Measurements from ENCODE around the gene RNASET2.

DNA sequence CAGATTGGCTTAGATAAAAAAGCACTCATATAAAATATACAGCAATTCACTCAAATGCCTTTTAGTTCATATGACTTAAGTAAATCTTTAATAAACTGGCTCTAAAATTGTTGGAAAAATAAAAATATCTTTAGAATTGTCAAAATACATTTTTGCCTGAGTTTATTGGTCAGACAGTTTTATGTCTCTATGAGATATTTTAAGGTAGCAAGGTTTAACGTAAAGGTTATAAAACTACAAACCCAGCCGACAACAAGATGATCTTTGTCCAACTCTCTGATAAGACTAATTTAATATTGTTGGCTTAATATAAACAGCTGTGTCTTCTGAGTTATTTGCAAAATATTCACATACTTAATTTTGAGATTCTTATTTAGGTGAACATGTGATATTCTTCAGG lies 39.5 kb downstream of the RNASET2 start:
- TF ChIP-seq, protein P1, sequence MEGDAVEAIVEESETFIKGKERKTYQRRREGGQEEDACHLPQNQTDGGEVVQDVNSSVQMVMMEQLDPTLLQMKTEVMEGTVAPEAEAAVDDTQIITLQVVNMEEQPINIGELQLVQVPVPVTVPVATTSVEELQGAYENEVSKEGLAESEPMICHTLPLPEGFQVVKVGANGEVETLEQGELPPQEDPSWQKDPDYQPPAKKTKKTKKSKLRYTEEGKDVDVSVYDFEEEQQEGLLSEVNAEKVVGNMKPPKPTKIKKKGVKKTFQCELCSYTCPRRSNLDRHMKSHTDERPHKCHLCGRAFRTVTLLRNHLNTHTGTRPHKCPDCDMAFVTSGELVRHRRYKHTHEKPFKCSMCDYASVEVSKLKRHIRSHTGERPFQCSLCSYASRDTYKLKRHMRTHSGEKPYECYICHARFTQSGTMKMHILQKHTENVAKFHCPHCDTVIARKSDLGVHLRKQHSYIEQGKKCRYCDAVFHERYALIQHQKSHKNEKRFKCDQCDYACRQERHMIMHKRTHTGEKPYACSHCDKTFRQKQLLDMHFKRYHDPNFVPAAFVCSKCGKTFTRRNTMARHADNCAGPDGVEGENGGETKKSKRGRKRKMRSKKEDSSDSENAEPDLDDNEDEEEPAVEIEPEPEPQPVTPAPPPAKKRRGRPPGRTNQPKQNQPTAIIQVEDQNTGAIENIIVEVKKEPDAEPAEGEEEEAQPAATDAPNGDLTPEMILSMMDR (IDR thresholded peaks at IDR 0.05; ENCODE audit: poor library complexity), result no peak
- no peak for TF ChIP-seq EZH2 (IDR thresholded peaks at IDR 0.05; ENCODE audit: borderline replicate concordance)

All from hepatocyte (in vitro differentiated cells).